Fibroblast of lung (primary cell): ENCODE data around the gene SUPT20HL1.

Experiments
- EZH2 ChIP-seq: IDR thresholded peaks from 2 replicates; pipeline ENCODE4 v1.5.1; 2012; ENCODE audit warnings: low read length, control low read depth, mild to moderate bottlenecking; ENCODE audit errors: missing control alignments
- TF ChIP-seq, protein P1 (sequence below), 2 donors: IDR thresholded peaks in 1 of 2; conservative IDR thresholded peaks in 1 of 2; 1 replicate in 1 of 2; 2 replicates in 1 of 2; pipeline ENCODE4 v1.5.1; 2011 to 2012; ENCODE audit warnings: low read length in 2 of 2, control low read depth in 1 of 2, inconsistent platforms in 1 of 2, low read depth in 1 of 2, mild to moderate bottlenecking in 1 of 2

DNA sequence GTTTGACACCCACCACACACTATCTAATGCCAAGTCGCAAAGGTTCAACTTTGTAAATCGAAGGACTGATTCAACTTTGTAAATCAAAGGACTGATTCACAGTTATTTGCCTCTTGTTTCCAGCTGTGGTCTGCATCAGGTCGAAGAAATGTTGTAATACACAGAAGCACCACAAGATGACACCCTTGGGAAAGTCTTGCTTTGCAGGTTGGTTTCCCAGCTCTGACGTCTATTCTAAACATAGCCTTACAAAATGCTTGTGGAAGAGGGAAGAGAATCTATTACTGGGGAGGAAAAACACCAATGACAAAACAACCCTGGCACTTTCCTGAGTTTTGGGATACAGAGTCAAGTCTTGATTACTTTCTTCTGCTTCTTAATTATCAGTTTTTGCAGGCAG, 35.3 kb downstream of the SUPT20HL1 start:
- TF ChIP-seq, protein P1, sequence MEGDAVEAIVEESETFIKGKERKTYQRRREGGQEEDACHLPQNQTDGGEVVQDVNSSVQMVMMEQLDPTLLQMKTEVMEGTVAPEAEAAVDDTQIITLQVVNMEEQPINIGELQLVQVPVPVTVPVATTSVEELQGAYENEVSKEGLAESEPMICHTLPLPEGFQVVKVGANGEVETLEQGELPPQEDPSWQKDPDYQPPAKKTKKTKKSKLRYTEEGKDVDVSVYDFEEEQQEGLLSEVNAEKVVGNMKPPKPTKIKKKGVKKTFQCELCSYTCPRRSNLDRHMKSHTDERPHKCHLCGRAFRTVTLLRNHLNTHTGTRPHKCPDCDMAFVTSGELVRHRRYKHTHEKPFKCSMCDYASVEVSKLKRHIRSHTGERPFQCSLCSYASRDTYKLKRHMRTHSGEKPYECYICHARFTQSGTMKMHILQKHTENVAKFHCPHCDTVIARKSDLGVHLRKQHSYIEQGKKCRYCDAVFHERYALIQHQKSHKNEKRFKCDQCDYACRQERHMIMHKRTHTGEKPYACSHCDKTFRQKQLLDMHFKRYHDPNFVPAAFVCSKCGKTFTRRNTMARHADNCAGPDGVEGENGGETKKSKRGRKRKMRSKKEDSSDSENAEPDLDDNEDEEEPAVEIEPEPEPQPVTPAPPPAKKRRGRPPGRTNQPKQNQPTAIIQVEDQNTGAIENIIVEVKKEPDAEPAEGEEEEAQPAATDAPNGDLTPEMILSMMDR (conservative IDR thresholded peaks at IDR 0.05 in 1 of 2, IDR thresholded peaks at IDR 0.05 in 1 of 2; ENCODE audit: low read depth in 1 of 2, low read length in 2 of 2), result peak; percentile 65 to 67
- TF ChIP-seq EZH2, result no peak
